Endometrial microvascular endothelial cells (primary cell): Measurements from ENCODE around the gene MAP2K3. TPM values are rescaled to one million over a fixed set of nuclear protein-coding genes. Genes with fewer than 3 reads are reported as not detected.

Experiments used
- in situ Hi-C: cut with HindIII; loops from 2 replicates; pipeline ENCODE4 v1.10.0; 2017; ENCODE audit warnings: low sequenced_read_pairs, low pct_unique_long_range_greater_than_20kb; ENCODE audit errors: inconsistent ontology term
- total RNA-seq: library from RNA; depleted of rRNA; stranded (reverse); fragments of >200 nt; gene quantifications from one replicate; pipeline ENCODE4 v1.2.3, GENCODE V29; 2015; ENCODE audit errors: inconsistent ontology term

The MAP2K3 gene
- total RNA-seq, 1 donor from 2014 or later = 32.3 TPM

- in situ Hi-C loops = no loop called here
These were observed 71.1 kb downstream of the MAP2K3 start for GRCh38 chr17:21355586-21355985.

DNA sequence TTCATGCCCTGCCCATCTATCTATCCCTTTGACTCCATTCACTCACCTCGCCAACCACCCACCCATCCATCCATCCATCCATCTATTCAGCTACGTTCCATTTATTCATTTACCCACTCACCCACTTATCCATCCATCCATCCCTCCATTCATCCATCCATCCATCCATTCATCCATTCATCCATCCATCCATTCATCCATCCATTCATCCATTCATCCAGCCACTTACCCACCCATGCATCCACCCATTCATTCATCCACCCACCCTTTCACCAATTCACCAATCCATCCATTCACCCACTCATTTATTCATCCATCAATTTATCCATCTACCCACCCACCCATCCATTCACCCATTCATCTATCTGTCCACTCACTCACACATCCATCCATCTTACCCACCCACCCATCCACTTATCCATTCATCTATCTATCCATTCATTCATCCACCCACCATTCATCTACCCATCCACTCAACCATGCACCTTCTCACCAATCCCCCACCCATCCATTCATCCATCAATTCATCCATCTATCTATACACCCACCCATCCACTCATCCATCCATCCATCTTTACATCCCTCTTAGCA is 72.1 kb downstream of the MAP2K3 start:
- in situ Hi-C loops = no loop called here

- in situ Hi-C loops = no loop called here
These were observed 72.8 kb downstream of the MAP2K3 start for GRCh38 chr17:21357281-21357680.

GRCh38 chr17:21357696-21358656 is 73.5 kb downstream of the MAP2K3 start:
- in situ Hi-C loops = no loop called here

- in situ Hi-C loops = no loop called here
These were observed 74.4 kb downstream of the MAP2K3 start for GRCh38 chr17:21358682-21359482.

- in situ Hi-C loops = no loop called here
These were observed 75.0 kb downstream of the MAP2K3 start for GRCh38 chr17:21359483-21359840.

GRCh38 chr17:21360048-21360447 is 75.5 kb downstream of the MAP2K3 start:
- in situ Hi-C loops = no loop called here

DNA sequence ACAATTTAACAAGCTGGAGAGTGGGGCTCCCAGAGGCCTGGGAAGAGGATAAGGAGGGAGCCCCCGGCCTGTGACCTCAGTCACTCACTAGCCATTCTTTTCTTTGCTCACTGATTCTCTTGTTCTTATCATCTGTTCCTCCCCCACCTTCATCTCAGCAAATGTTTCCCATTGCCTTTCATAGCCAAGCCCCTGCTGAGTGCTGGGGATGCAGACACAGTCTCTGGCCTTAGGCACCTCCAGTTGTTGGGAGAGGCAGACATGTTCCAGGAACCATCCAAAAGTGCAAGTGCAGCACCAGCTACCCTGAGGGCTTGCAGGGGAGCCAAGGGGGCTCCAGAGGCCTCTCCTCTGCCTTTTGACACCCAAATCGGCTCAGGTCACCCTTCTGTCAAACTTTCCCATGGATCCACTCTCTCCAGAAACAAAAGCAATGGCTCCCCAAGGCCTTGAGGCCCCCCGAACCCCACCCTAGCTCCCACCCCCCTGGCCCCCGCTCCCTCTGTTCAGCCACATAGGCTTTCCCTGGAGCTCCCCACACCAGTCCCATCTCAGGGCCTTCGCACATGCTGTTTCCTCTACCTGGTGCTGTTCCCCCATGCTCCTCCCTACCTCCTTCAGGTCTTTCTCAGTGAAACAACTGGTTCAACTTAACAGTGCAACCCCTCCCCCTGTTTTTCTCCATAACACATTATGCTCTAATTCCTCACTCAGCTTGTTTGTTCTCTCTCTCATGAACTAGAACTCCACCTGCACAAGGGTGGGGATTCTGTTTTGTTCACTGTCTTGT is 76.7 kb downstream of the MAP2K3 start:
- in situ Hi-C loops = no loop called here

DNA sequence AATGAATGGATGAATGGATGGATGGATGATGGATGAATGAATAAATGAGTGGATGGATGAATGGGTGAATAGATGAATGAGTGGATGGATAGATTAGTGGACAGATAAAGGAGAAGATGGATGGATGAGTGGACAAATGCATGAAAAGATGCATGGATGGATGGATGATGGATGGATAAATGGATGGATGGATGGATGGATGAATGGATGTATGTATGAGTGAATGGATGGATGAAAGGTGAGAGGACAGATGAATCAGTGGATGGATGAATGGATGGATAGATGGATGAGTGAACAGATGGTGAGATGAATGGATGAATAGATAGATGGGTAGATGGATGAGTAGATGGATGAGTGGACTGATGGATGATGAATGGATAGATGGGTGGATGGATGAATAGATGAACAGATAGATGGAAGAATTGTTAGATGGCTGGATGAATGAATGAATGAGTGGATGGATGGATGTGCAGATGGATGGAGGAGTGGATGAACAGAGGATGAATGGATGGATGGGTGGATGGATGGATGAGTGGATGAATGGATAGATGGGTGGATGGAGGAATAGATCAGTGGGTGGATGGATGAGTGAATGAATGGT is 77.9 kb downstream of the MAP2K3 start:
- in situ Hi-C loops = no loop called here

- in situ Hi-C loops = no loop called here
These were observed 79.5 kb downstream of the MAP2K3 start for GRCh38 chr17:21363776-21364642.

Other genes with a start within 250 kb of the MAP2K3 start
- 183 TPM for gene USP22, start 241.7 kb upstream of the MAP2K3 start, total RNA-seq
- 33.5 TPM for gene DHRS7B, start 157.7 kb upstream of the MAP2K3 start, total RNA-seq
- gene TMEM11, start 70.5 kb upstream of the MAP2K3 start, total RNA-seq = 39.6 TPM
- gene NATD1, start 31.3 kb upstream of the MAP2K3 start, total RNA-seq = 3.0 TPM
- 0.46 TPM for gene KCNJ12, start 91.6 kb downstream of the MAP2K3 start, total RNA-seq